ENCODE data around the gene CD1B. TPM values are rescaled to one million over a fixed set of nuclear protein-coding genes. Genes with fewer than 3 reads are reported as not detected.

The CD1B gene
- total and polyA plus RNA-seq, 12 donors = 0.04 to 0.76 (median 0.39) TPM; not detected in 9

- no peaks in the 10 kb centered on the region for H3K36me3 ChIP-seq
- no peak overlapping the region for H3K27ac ChIP-seq
- peaks cover 0 to 5% (median 0%) of the 10 kb centered on the region in 9 donors for H3K4me1 ChIP-seq
- H3K4me3 ChIP-seq = no peak overlapping the region
- H3K9me3 ChIP-seq = peaks cover 0 to 13% (median 0%) of the 10 kb centered on the region in 11 donors
- H3K27me3 ChIP-seq = peaks cover 0 to 10% (median 0%) of the 10 kb centered on the region in 7 donors
- DNase-seq (no peak), ATAC-seq (no peak)
- intact Hi-C loops (cut with DNase I) = no loop called here
- TF ChIP-seq CTCF (IDR thresholded peaks at IDR 0.05) = no peak
Observed at GRCh38 chr1:158327481-158327880, 3.9 kb downstream of the CD1B start.

DNA sequence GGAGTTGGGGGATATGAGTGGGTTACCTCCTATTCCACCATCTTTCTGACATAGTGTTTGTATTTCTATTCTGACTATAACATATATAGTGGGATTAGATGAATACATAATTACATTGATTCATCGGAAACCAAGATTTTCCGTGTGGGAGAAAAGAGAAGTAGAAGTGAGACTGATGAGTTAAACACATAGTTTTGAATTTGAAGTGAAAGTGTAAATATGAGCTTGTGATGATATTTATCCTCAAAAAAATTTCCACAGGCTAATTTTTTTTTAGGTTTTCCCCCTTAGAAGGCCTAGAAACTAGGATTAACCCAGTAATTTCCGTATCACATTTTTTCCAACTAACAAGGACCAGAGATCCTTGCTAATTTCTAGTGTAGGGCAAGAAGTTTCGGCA is 6.9 kb downstream of the CD1B start:
- TF ChIP-seq CTCF (IDR thresholded peaks at IDR 0.05) = no peak
- WGBS, 2 donors = 85 to 87% methylated on average over 4 of the region's 4 CpGs

GRCh38 chr1:158323866-158324265 is 7.5 kb downstream of the CD1B start:
- ATAC-seq = no peak
- no peak for TF ChIP-seq CTCF (IDR thresholded peaks at IDR 0.05)
- Histone ChIP-seq H3K36me3 (no peaks in the 10 kb centered on the region), H3K4me1 (peaks cover 0 to 5% (median 0%) of the 10 kb centered on the region in 9 donors), H3K4me3 (no peak overlapping the region), H3K27ac (no peak overlapping the region), H3K27me3 (no peaks in the 10 kb centered on the region), H3K9me3 (peaks cover 0 to 17% (median 0%) of the 10 kb centered on the region in 11 donors)
- no peak for DNase-seq
- intact Hi-C loops (cut with DNase I) = no loop called here
- WGBS, 2 donors = 57 to 64% methylated on average over 1 of the region's 1 CpG

More for the DNA sequence above, 6.9 kb downstream of the CD1B start:
- Histone ChIP-seq H3K9me3 (peaks cover 0 to 17% (median 0%) of the 10 kb centered on the region in 11 donors), H3K4me1 (peaks cover 0 to 5% (median 0%) of the 10 kb centered on the region in 9 donors), H3K27me3 (no peaks in the 10 kb centered on the region), H3K4me3 (no peak overlapping the region), H3K27ac (no peak overlapping the region), H3K36me3 (no peaks in the 10 kb centered on the region)
- ATAC-seq = no peak
- no peak for DNase-seq
- intact Hi-C loops (cut with DNase I) = no loop called here

GRCh38 chr1:158311066-158311465 is 20.3 kb downstream of the CD1B start:
- ATAC-seq = no peak
- H3K9me3 ChIP-seq = peaks cover 0 to 55% (median 9%) of the 10 kb centered on the region in 11 donors
- H3K4me3 ChIP-seq = no peak overlapping the region
- no peak for TF ChIP-seq CTCF (IDR thresholded peaks at IDR 0.05)
- H3K4me1 ChIP-seq = no peaks in the 10 kb centered on the region
- WGBS, 2 donors = 67 to 69% methylated on average over 2 of the region's 2 CpGs
- DNase-seq = no peak
- intact Hi-C loops (cut with DNase I) = no loop called here
- no peaks in the 10 kb centered on the region for H3K27me3 ChIP-seq
- no peaks in the 10 kb centered on the region for H3K36me3 ChIP-seq
- no peak overlapping the region for H3K27ac ChIP-seq
